Measurements from ENCODE around the gene MED12L.

The MED12L gene

GRCh38 chr3:151101270-151101969 lies 16.0 kb downstream of the MED12L start:
- in situ Hi-C loops (cut with MboI; ENCODE audit: low sequenced_read_pairs, unreplicated experiment) = no loop called here
- TF ChIP-seq CTCF (IDR thresholded peaks at IDR 0.05; ENCODE audit: borderline replicate concordance, control extremely low read depth, extremely low read depth, insufficient read depth, missing control alignments) = no peak
- no peak for DNase-seq (ENCODE audit: low spot score)

DNA sequence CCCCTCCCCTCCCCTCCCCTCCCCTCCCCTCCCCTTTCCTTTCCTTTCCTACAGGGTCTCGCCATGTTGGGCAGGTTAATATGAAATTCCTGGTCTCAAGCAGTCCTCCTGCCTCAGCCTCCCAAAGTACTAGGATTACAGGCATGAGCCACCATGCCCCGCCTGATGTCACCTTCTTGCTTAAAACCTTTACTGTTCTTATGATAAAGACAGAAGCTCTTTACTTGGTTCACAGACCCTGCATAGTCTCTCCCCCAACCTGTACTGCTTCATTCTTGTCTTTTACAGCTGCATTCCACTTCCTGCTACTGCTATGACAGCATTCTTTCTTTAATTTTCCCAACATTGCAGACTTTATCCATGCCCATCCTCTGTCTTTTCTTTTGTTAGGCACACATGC lies 20.8 kb downstream of the MED12L start:
- in situ Hi-C loops (cut with MboI; ENCODE audit: low sequenced_read_pairs, unreplicated experiment) = no loop called here
- DNase-seq (ENCODE audit: low spot score) = no peak
- no peak for TF ChIP-seq CTCF (IDR thresholded peaks at IDR 0.05; ENCODE audit: borderline replicate concordance, control extremely low read depth, extremely low read depth, insufficient read depth, missing control alignments)

DNA sequence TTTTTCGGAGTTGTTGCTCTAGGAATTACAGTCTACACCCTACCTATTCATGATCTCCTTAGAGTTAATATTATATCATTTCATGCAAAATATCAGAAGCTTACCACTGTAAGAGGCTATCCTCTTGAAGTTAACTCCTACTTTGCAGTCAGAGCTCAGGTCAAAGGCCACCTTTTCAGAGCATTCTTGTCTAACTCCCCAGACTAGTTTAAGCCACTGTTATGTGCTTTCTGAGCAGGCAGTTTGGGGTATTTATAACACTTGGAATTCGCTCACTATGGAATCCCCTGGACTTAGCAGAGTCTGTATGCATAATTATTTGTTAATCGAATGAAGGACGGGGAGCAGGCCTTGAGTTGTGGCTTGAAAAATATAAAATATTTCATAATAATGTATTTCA lies 21.7 kb downstream of the MED12L start:
- DNase-seq (ENCODE audit: low spot score) = no peak
- no peak for TF ChIP-seq CTCF (IDR thresholded peaks at IDR 0.05; ENCODE audit: borderline replicate concordance, control extremely low read depth, extremely low read depth, insufficient read depth, missing control alignments)
- in situ Hi-C loops (cut with MboI; ENCODE audit: low sequenced_read_pairs, unreplicated experiment) = no loop called here

- no peak for DNase-seq (ENCODE audit: low spot score)
Observed at GRCh38 chr3:151107701-151108100, 22.2 kb downstream of the MED12L start.

DNA sequence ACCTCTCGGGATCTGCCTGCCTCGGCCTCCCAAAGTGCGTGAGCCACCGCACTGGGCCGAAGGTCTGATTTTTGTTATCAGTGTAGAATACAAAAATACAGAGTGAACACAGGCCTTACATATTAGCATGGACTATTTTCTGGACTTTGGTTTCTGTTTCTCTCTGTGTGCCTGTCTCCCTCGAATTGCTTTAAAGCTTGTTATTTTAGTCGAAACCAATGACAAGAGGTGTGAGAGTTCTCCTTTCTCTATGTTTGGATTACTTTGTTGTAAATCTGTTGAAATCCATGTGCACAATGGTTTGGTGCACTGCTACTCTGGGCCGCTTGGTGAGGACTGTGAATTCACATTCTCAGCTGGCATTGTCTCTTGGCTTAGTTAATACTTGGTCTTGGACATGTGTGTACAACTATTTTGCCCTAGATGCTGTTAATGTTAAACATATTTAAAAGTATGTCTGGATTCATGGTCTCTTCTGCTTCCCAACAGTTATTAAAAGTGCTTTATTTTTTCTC lies 23.9 kb downstream of the MED12L start:
- no peak for TF ChIP-seq CTCF (IDR thresholded peaks at IDR 0.05; ENCODE audit: borderline replicate concordance, control extremely low read depth, extremely low read depth, insufficient read depth, missing control alignments)

More at GRCh38 chr3:151107701-151108100, 22.2 kb downstream of the MED12L start:
- in situ Hi-C loops (cut with MboI; ENCODE audit: low sequenced_read_pairs, unreplicated experiment) = no loop called here
- no peak for TF ChIP-seq CTCF (IDR thresholded peaks at IDR 0.05; ENCODE audit: borderline replicate concordance, control extremely low read depth, extremely low read depth, insufficient read depth, missing control alignments)

DNA sequence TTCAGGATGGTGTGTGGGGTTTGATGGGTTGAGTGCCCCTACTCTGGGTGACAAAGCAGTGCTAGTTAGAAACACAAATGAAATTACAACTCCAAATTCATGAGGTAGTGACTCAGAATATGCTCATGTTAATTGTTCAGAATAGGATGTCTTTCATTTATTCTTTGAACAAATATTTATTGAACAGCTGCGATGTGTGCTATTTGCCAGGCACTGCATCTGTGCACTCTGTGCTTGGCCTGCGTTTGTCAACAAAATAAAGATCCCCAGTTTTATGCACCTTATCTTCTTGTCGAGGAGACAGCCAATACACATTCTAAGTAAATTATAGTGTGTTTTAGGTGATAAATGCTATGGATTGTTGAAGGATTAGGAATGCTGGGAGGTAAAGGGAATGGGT lies 27.3 kb downstream of the MED12L start:
- in situ Hi-C loops (cut with MboI; ENCODE audit: low sequenced_read_pairs, unreplicated experiment) = no loop called here
- no peak for TF ChIP-seq CTCF (IDR thresholded peaks at IDR 0.05; ENCODE audit: borderline replicate concordance, control extremely low read depth, extremely low read depth, insufficient read depth, missing control alignments)
- no peak for DNase-seq (ENCODE audit: low spot score)

More for the DNA sequence above, 23.9 kb downstream of the MED12L start:
- no peak for DNase-seq (ENCODE audit: low spot score)
- in situ Hi-C loops (cut with MboI; ENCODE audit: low sequenced_read_pairs, unreplicated experiment) = no loop called here
